ENCODE measurements around the gene SARS1. TPM values are rescaled to one million over a fixed set of nuclear protein-coding genes. Genes with fewer than 3 reads are reported as not detected.

The SARS1 gene
- total and polyA plus RNA-seq, 4 donors = 57.5 to 132 (median 92.8) TPM

DNA sequence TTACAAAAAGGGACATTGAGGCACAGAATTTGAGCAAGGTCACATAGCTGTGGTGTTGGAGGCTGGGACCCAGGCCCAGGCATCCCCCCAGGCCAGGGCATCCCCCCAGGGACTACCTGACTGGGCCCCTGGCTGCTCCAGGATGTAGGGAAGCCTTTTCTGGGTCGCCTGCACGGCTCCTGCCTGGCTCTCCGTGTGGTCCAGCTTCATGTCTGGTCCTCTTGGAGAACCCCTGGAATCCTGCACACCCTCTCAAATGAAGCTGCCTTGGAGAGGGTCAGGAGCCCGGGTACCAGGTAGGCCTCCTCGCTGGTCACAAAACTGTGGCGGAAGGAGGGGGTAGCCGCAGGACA lies 34.7 kb downstream of the SARS1 start:
- DNase-seq (ENCODE audit: low spot score) = no peak
- Histone ChIP-seq H3K4me1 (ENCODE audit: control insufficient read depth in 4 of 4, insufficient read depth in 4 of 4, low read length in 3 of 4) (peaks cover 2 to 9% (median 5%) of the 10 kb centered on the region in 4 donors), H3K27me3 (ENCODE audit: control insufficient read depth in 4 of 4, insufficient read depth in 4 of 4, low read length in 3 of 4) (no peaks in the 10 kb centered on the region), H3K9me3 (ENCODE audit: control insufficient read depth in 4 of 4, low read length in 3 of 4) (no peaks in the 10 kb centered on the region), H3K36me3 (ENCODE audit: control insufficient read depth in 4 of 4, insufficient read depth in 3 of 4, low read depth in 1 of 4, low read length in 3 of 4) (no peaks in the 10 kb centered on the region), H3K27ac (ENCODE audit: low read depth in 1 of 2, low read length in 2 of 2) (no peak overlapping the region), H3K4me3 (ENCODE audit: low read depth in 1 of 3, low read length in 3 of 3) (no peak overlapping the region), H3K9ac (ENCODE audit: low read depth in 1 of 2, low read length in 2 of 2) (no peak overlapping the region)
- TF ChIP-seq, protein P1, sequence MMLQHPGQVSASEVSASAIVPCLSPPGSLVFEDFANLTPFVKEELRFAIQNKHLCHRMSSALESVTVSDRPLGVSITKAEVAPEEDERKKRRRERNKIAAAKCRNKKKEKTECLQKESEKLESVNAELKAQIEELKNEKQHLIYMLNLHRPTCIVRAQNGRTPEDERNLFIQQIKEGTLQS (IDR thresholded peaks at IDR 0.05) = no peak
- TF ChIP-seq JUND (IDR thresholded peaks at IDR 0.05) (no peak), EGR1 (IDR thresholded peaks at IDR 0.05; ENCODE audit: low read depth in 2 of 2) (no peak), FOXA1 (IDR thresholded peaks at IDR 0.05) (no peak)
- TF ChIP-seq, protein P2, sequence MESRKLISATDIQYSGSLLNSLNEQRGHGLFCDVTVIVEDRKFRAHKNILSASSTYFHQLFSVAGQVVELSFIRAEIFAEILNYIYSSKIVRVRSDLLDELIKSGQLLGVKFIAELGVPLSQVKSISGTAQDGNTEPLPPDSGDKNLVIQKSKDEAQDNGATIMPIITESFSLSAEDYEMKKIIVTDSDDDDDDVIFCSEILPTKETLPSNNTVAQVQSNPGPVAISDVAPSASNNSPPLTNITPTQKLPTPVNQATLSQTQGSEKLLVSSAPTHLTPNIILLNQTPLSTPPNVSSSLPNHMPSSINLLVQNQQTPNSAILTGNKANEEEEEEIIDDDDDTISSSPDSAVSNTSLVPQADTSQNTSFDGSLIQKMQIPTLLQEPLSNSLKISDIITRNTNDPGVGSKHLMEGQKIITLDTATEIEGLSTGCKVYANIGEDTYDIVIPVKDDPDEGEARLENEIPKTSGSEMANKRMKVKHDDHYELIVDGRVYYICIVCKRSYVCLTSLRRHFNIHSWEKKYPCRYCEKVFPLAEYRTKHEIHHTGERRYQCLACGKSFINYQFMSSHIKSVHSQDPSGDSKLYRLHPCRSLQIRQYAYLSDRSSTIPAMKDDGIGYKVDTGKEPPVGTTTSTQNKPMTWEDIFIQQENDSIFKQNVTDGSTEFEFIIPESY (IDR thresholded peaks at IDR 0.05) = no peak
- TF ChIP-seq, protein P3, sequence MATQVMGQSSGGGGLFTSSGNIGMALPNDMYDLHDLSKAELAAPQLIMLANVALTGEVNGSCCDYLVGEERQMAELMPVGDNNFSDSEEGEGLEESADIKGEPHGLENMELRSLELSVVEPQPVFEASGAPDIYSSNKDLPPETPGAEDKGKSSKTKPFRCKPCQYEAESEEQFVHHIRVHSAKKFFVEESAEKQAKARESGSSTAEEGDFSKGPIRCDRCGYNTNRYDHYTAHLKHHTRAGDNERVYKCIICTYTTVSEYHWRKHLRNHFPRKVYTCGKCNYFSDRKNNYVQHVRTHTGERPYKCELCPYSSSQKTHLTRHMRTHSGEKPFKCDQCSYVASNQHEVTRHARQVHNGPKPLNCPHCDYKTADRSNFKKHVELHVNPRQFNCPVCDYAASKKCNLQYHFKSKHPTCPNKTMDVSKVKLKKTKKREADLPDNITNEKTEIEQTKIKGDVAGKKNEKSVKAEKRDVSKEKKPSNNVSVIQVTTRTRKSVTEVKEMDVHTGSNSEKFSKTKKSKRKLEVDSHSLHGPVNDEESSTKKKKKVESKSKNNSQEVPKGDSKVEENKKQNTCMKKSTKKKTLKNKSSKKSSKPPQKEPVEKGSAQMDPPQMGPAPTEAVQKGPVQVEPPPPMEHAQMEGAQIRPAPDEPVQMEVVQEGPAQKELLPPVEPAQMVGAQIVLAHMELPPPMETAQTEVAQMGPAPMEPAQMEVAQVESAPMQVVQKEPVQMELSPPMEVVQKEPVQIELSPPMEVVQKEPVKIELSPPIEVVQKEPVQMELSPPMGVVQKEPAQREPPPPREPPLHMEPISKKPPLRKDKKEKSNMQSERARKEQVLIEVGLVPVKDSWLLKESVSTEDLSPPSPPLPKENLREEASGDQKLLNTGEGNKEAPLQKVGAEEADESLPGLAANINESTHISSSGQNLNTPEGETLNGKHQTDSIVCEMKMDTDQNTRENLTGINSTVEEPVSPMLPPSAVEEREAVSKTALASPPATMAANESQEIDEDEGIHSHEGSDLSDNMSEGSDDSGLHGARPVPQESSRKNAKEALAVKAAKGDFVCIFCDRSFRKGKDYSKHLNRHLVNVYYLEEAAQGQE (IDR thresholded peaks at IDR 0.05) = no peak
- WGBS = 94% methylated on average over 7 of the region's 7 CpGs

DNA sequence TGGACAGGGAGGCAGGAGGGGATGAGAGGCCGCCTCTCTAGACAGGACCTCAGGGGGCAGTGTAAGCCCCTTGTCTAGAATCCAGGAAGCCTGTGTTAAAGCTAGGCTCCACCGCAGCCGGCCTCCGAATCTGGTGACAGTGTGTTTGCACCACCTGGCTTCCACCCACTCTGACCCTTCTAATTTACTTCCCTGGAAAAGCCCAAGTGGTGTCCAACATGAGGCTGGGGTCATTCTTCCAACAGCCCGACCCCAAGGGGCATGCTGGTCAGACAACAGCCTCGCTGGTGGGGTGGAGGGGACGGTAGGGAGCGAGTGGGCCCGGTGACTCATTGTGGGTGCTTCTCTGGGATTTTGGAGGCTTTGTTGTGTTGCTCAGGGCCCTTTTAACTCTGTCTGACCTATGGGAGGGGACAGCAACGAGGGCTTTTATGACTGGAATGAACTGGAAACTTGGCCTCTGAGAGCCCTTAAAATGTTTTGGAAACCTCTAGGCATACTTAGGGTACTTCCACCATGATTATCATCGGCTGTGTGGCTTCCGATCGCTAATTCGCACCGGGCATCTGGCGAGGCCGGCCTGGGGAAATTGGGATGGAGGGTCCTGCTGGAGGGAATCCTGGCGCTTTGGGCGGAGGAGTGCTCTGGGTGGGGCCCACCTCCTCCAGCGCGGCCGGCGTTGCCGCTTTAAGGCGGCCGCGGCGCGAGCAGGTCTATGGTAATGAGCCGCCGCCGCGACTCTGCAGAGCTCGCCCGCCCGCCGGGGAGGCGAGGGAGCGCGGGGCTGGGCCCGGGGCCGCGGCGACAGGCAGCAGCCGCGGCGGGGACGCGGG lies 35.3 kb downstream of the SARS1 start, which contains the start of gene CELSR2:
CELSR2 (plus strand) TSS at position 743 of the 833 bp plus-strand sequence. CDS start 541 bp downstream, outside the sequence.
- Histone ChIP-seq H3K27me3 (ENCODE audit: control insufficient read depth in 4 of 4, insufficient read depth in 4 of 4, low read length in 3 of 4) (no peaks in the 10 kb centered on the region), H3K4me1 (ENCODE audit: control insufficient read depth in 4 of 4, insufficient read depth in 4 of 4, low read length in 3 of 4) (peaks cover 2 to 9% (median 5%) of the 10 kb centered on the region in 4 donors), H3K4me3 (ENCODE audit: low read depth in 1 of 3, low read length in 3 of 3) (peak within 1 kb of the TSS in 2 of 3 donors; percentile 31 to 73), H3K9ac (ENCODE audit: low read depth in 1 of 2, low read length in 2 of 2) (no peak within 1 kb of the TSS), H3K27ac (ENCODE audit: low read depth in 1 of 2, low read length in 2 of 2) (no peak within 1 kb of the TSS), H3K9me3 (ENCODE audit: control insufficient read depth in 4 of 4, low read length in 3 of 4) (no peaks in the 10 kb centered on the region), H3K36me3 (ENCODE audit: control insufficient read depth in 4 of 4, insufficient read depth in 3 of 4, low read depth in 1 of 4, low read length in 3 of 4) (no peaks in the 10 kb centered on the region)
- 16% methylated on average over 49 of the region's 49 CpGs for WGBS
- TF ChIP-seq RAD21 (IDR thresholded peaks at IDR 0.05) (no peak), SP1 (IDR thresholded peaks at IDR 0.05) (no peak), FOXA1 (IDR thresholded peaks at IDR 0.05) (no peak), FOXA2 (IDR thresholded peaks at IDR 0.05) (no peak), JUND (IDR thresholded peaks at IDR 0.05) (no peak), GABPA (IDR thresholded peaks at IDR 0.05 in 1 of 2, conservative IDR thresholded peaks at IDR 0.05 in 1 of 2) (no peak), YY1 (IDR thresholded peaks at IDR 0.05) (no peak), RXRA (IDR thresholded peaks at IDR 0.05) (no peak), HNF4A (conservative IDR thresholded peaks at IDR 0.05) (no peak), TAF1 (conservative IDR thresholded peaks at IDR 0.05) (no peak)
- TF ChIP-seq, protein P4, sequence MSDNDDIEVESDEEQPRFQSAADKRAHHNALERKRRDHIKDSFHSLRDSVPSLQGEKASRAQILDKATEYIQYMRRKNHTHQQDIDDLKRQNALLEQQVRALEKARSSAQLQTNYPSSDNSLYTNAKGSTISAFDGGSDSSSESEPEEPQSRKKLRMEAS (IDR thresholded peaks at IDR 0.05) = no peak
- TF ChIP-seq, protein P1 (IDR thresholded peaks at IDR 0.05) = no peak
- TF ChIP-seq, protein P2 (IDR thresholded peaks at IDR 0.05) = no peak
- TF ChIP-seq, protein P3 (IDR thresholded peaks at IDR 0.05) = no peak
- TF ChIP-seq, protein P5, sequence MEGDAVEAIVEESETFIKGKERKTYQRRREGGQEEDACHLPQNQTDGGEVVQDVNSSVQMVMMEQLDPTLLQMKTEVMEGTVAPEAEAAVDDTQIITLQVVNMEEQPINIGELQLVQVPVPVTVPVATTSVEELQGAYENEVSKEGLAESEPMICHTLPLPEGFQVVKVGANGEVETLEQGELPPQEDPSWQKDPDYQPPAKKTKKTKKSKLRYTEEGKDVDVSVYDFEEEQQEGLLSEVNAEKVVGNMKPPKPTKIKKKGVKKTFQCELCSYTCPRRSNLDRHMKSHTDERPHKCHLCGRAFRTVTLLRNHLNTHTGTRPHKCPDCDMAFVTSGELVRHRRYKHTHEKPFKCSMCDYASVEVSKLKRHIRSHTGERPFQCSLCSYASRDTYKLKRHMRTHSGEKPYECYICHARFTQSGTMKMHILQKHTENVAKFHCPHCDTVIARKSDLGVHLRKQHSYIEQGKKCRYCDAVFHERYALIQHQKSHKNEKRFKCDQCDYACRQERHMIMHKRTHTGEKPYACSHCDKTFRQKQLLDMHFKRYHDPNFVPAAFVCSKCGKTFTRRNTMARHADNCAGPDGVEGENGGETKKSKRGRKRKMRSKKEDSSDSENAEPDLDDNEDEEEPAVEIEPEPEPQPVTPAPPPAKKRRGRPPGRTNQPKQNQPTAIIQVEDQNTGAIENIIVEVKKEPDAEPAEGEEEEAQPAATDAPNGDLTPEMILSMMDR (IDR thresholded peaks at IDR 0.05; ENCODE audit: low read depth, low read length, missing input control) = no peak
- peak; percentile 73 for DNase-seq (ENCODE audit: low spot score)
